IPS-18a (cell line): ENCODE data around the gene LST1.
"Not testable (repeated sequence)": the region's sequence is repeated elsewhere in the genome, so short reads cannot be mapped to it uniquely, and the experiment has no call there.

Experiments
- H3K27ac ChIP-seq: one replicate; pipeline ENCODE4 v1.5.1; 2013; ENCODE audit warnings: low read length
- H3K27me3 ChIP-seq: one replicate; pipeline ENCODE4 v1.6.1; 2013; ENCODE audit warnings: mild to moderate bottlenecking, low read length; ENCODE audit not compliant: control insufficient read depth, insufficient read depth
- H3K36me3 ChIP-seq: one replicate; pipeline ENCODE4 v1.6.1; 2013; ENCODE audit warnings: low read depth, low read length; ENCODE audit not compliant: control insufficient read depth
- H3K4me1 ChIP-seq: one replicate; pipeline ENCODE4 v1.6.1; 2013; ENCODE audit warnings: low read depth, low read length; ENCODE audit not compliant: control insufficient read depth
- H3K4me3 ChIP-seq: one replicate; pipeline ENCODE4 v1.5.1; 2013; ENCODE audit warnings: low read length
- H3K9ac ChIP-seq: one replicate; pipeline ENCODE4 v1.6.1; 2013; ENCODE audit warnings: mild to moderate bottlenecking, low read length, moderate library complexity
- H3K9me3 ChIP-seq: one replicate; pipeline ENCODE4 v1.6.1; 2013; ENCODE audit warnings: low read depth, low read length; ENCODE audit not compliant: control insufficient read depth

Gene LST1

GRCh38 chr6:31547727-31548543 lies 38.1 kb upstream of the LST1 start:
- no peaks in the 10 kb centered on the region for H3K27me3 ChIP-seq
- peak overlapping the region; percentile 37 for H3K27ac ChIP-seq
- no peaks in the 10 kb centered on the region for H3K9me3 ChIP-seq
- peaks cover 8% of the 10 kb centered on the region for H3K4me1 ChIP-seq
- H3K9ac ChIP-seq = peak overlapping the region; percentile 63
- peaks cover 18% of the 10 kb centered on the region for H3K36me3 ChIP-seq
- peak overlapping the region; percentile 87 for H3K4me3 ChIP-seq

- H3K4me3 ChIP-seq = no peak overlapping the region
These were observed 37.6 kb upstream of the LST1 start for GRCh38 chr6:31548544-31548873.

GRCh38 chr6:31551371-31551770 lies 34.7 kb upstream of the LST1 start:
- H3K36me3 ChIP-seq = peaks cover 25% of the 10 kb centered on the region
- H3K27ac ChIP-seq, H3K9me3 ChIP-seq, H3K9ac ChIP-seq, H3K4me1 ChIP-seq, H3K4me3 ChIP-seq, H3K27me3 ChIP-seq: not testable (repeated sequence)

More at GRCh38 chr6:31548544-31548873, 37.6 kb upstream of the LST1 start:
- Histone ChIP-seq H3K9me3 (no peaks in the 10 kb centered on the region), H3K27ac (no peak overlapping the region), H3K9ac (no peak overlapping the region), H3K36me3 (peaks cover 18% of the 10 kb centered on the region), H3K4me1 (peaks cover 5% of the 10 kb centered on the region), H3K27me3 (no peaks in the 10 kb centered on the region)

GRCh38 chr6:31556307-31556706 lies 29.8 kb upstream of the LST1 start:
- no peak overlapping the region for H3K27ac ChIP-seq
- no peak overlapping the region for H3K4me3 ChIP-seq
- H3K9ac ChIP-seq = no peak overlapping the region
- H3K36me3 ChIP-seq = peaks cover 7% of the 10 kb centered on the region
- H3K27me3 ChIP-seq = no peaks in the 10 kb centered on the region
- no peaks in the 10 kb centered on the region for H3K4me1 ChIP-seq
- H3K9me3 ChIP-seq = no peaks in the 10 kb centered on the region

- Histone ChIP-seq H3K4me3 (no peak overlapping the region), H3K27me3 (no peaks in the 10 kb centered on the region), H3K9ac (no peak overlapping the region), H3K9me3 (no peaks in the 10 kb centered on the region), H3K4me1 (no peaks in the 10 kb centered on the region), H3K27ac (no peak overlapping the region), H3K36me3 (peaks cover 7% of the 10 kb centered on the region)
These were observed 28.4 kb upstream of the LST1 start for GRCh38 chr6:31557443-31558317.

GRCh38 chr6:31558318-31558625 lies 27.8 kb upstream of the LST1 start:
- Histone ChIP-seq H3K4me1 (no peaks in the 10 kb centered on the region), H3K9me3 (no peaks in the 10 kb centered on the region), H3K4me3 (no peak overlapping the region), H3K27me3 (no peaks in the 10 kb centered on the region), H3K9ac (no peak overlapping the region), H3K36me3 (peaks cover 7% of the 10 kb centered on the region), H3K27ac (no peak overlapping the region)

GRCh38 chr6:31558631-31559500 lies 27.2 kb upstream of the LST1 start:
- peaks cover 7% of the 10 kb centered on the region for H3K36me3 ChIP-seq
- no peak overlapping the region for H3K27ac ChIP-seq
- H3K27me3 ChIP-seq = no peaks in the 10 kb centered on the region
- no peaks in the 10 kb centered on the region for H3K9me3 ChIP-seq
- no peaks in the 10 kb centered on the region for H3K4me1 ChIP-seq
- H3K4me3 ChIP-seq = no peak overlapping the region
- no peak overlapping the region for H3K9ac ChIP-seq

GRCh38 chr6:31559606-31559957 lies 26.5 kb upstream of the LST1 start:
- H3K4me3 ChIP-seq = no peak overlapping the region
- no peak overlapping the region for H3K9ac ChIP-seq
- no peak overlapping the region for H3K27ac ChIP-seq
- peaks cover 6% of the 10 kb centered on the region for H3K36me3 ChIP-seq
- H3K9me3 ChIP-seq = no peaks in the 10 kb centered on the region
- H3K27me3 ChIP-seq = no peaks in the 10 kb centered on the region
- H3K4me1 ChIP-seq = no peaks in the 10 kb centered on the region

- Histone ChIP-seq H3K9ac (no peak overlapping the region), H3K27me3 (no peaks in the 10 kb centered on the region), H3K27ac (no peak overlapping the region)
These were observed 25.9 kb upstream of the LST1 start for GRCh38 chr6:31559958-31560696.

GRCh38 chr6:31560697-31561058 lies 25.4 kb upstream of the LST1 start:
- Histone ChIP-seq H3K4me1 (no peaks in the 10 kb centered on the region), H3K9ac (no peak overlapping the region), H3K27ac (no peak overlapping the region), H3K9me3 (no peaks in the 10 kb centered on the region), H3K4me3 (no peak overlapping the region), H3K36me3 (peaks cover 4% of the 10 kb centered on the region), H3K27me3 (no peaks in the 10 kb centered on the region)

More at GRCh38 chr6:31559958-31560696, 25.9 kb upstream of the LST1 start:
- H3K36me3 ChIP-seq = peaks cover 4% of the 10 kb centered on the region
- H3K4me1 ChIP-seq = no peaks in the 10 kb centered on the region
- H3K9me3 ChIP-seq = no peaks in the 10 kb centered on the region
- no peak overlapping the region for H3K4me3 ChIP-seq
